ENCODE data around the gene EPB41L2.

- TF ChIP-seq CTCF (IDR thresholded peaks at IDR 0.05 in 8 of 11, conservative IDR thresholded peaks at IDR 0.05 in 3 of 11) (no peak), POLR2A (IDR thresholded peaks at IDR 0.05) (no peak), POLR2AphosphoS5 (IDR thresholded peaks at IDR 0.05) (no peak)
Observed at GRCh38 chr6:131037194-131037897, 25.7 kb downstream of the EPB41L2 start.

Data from spleen (tissue), 7 donors.